ENCODE data around the gene NGRN.

Gene NGRN

DNA sequence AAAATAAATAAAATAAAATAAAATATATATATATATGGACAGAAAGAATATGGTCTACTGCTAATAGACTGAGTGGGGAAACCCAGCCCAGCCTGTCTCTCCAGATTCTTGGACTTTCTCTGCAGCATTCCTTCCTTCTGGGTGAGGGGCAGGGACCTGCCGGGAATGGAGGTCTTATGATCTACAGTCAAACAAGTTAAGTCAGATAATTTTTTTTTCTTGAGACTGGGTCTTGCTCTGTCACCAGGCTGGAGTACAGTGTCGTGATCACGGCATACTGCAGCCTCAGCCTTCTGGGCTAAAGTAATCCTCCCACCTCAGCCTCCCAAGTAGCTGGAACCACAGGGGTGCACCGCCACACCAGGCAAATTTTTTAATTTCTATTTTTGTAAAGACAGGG is 53.1 kb downstream of the NGRN start:
- no peak for DNase-seq (ENCODE audit: low read depth)

DNA sequence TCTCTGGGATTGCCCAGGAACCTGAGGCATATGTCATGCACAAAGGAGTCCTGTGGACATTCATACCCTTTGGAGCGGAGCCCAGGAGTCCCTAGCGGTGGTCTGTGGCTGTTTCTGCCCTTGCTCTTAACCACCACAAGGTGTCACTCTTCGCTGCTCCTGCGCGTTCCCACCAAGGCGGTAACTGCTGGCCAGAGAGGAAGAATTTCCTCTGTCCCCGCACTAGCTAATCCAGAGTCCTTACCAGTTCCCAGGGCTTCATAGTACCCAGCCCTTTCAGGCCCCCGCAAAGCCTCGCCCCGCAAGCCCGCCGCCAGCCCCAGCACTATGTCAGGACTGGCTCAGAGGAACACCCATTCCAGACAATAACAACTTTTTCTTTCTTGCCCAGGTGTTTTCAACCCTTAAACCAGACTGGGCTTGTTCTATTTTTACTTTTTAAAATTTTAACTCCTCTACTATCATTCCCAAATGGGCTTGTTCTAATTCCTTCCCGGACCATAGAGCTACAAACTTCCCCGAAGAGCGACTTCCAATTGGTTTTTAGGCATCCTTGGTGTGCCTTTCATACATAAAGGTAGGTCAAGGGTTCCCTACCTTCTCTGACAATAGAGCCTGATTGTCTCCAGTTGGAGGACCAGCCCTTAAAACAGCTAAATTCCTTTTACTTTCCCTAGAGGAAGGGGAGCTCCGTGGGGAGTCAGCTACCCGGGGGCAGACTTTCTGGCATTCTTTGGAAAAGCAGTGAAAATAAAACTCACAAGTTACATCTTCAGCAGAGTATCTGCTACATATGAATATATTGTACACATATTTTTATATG is 54.8 kb downstream of the NGRN start:
- peak; percentile 43 for DNase-seq (ENCODE audit: low read depth)

DNA sequence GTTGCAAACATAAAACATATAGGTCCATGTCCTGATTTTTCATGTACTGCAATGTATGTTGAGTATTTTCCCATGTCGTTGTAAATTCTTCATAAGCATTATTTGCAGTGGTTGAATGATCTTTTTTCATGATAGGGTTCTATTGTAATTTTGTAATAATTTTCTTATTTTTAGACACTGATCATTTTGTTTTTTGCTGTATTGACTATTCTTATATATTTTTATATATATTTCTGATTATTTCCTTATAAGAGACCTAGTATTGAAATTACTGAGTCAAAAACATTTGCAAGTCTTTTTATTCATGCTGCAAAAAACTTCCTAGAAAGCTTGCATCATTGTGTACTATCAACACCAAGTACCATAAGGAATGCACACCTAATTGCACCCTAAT is 55.4 kb downstream of the NGRN start:
- DNase-seq (ENCODE audit: low read depth), result no peak

Data from activated T-helper 1 cell treated with Interleukin-2 at 50 U/mL for 16 hours (primary cell).